ENCODE results near the gene RAVER2. TPM values are rescaled to one million over a fixed set of nuclear protein-coding genes. Genes with fewer than 3 reads are reported as not detected.
"Not testable (repeated sequence)": the region's sequence is repeated elsewhere in the genome, so short reads cannot be mapped to it uniquely, and the experiment has no call there.

RAVER2 gene
- total and polyA plus RNA-seq, 4 donors = 20.3 to 27.1 (median 23.6) TPM

DNA sequence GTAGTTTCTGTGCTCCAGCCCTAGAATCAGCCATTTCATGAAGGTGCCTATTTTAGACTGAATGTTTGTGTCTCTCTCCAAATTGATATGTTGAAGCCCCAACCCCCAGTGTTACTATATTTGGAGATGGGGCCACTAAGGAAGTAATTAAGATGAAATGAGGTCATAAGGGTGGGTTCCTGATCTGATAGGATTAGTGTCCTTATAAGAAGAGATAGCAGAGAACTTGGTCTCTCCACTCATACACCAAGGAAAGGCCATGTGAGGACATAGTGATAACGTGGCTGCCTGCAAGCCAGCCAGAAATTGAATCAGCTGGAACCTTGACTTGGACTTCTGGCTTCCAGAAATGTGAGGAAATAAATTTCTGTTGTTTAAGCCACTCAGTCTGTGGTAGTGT lies 12.3 kb downstream of the RAVER2 start:
- WGBS (ENCODE audit: insufficient coverage) = no CpG with 5 or more reads among the region's 1 CpG
- H3K4me3 ChIP-seq (ENCODE audit: low read depth, low read length) = no peak overlapping the region
- no peak overlapping the region for H3K27ac ChIP-seq (ENCODE audit: low read depth, low read length)

GRCh38 chr1:64758233-64758632 lies 13.4 kb downstream of the RAVER2 start:
- Histone ChIP-seq H3K9me3 (ENCODE audit: control insufficient read depth, insufficient read depth, low read length) (peaks cover 2% of the 10 kb centered on the region), H3K4me1 (ENCODE audit: control insufficient read depth, insufficient read depth, low read length) (no peaks in the 10 kb centered on the region), H3K36me3 (ENCODE audit: control insufficient read depth, insufficient read depth, low read length) (no peaks in the 10 kb centered on the region), H3K27ac (ENCODE audit: low read depth, low read length) (no peak overlapping the region), H3K4me3 (ENCODE audit: low read depth, low read length) (no peak overlapping the region), H3K27me3 (ENCODE audit: control insufficient read depth, insufficient read depth, low read length) (no peaks in the 10 kb centered on the region)
- 100% methylated on average over 3 of the region's 3 CpGs for WGBS (ENCODE audit: insufficient coverage)
- DNase-seq (ENCODE audit: low read depth in 4 of 6, low spot score in 6 of 6) = no peak

More for the DNA sequence above, 12.3 kb downstream of the RAVER2 start:
- H3K36me3 ChIP-seq (ENCODE audit: control insufficient read depth, insufficient read depth, low read length) = no peaks in the 10 kb centered on the region
- peaks cover 2% of the 10 kb centered on the region for H3K9me3 ChIP-seq (ENCODE audit: control insufficient read depth, insufficient read depth, low read length)
- no peak for DNase-seq (ENCODE audit: low read depth in 4 of 6, low spot score in 6 of 6)
- H3K4me1 ChIP-seq (ENCODE audit: control insufficient read depth, insufficient read depth, low read length) = no peaks in the 10 kb centered on the region
- H3K27me3 ChIP-seq (ENCODE audit: control insufficient read depth, insufficient read depth, low read length) = no peaks in the 10 kb centered on the region

- Histone ChIP-seq H3K4me1 (ENCODE audit: control insufficient read depth, insufficient read depth, low read length) (no peaks in the 10 kb centered on the region), H3K9me3 (ENCODE audit: control insufficient read depth, insufficient read depth, low read length) (peaks cover 2% of the 10 kb centered on the region), H3K36me3 (ENCODE audit: control insufficient read depth, insufficient read depth, low read length) (no peaks in the 10 kb centered on the region), H3K27ac (ENCODE audit: low read depth, low read length) (no peak overlapping the region), H3K27me3 (ENCODE audit: control insufficient read depth, insufficient read depth, low read length) (no peaks in the 10 kb centered on the region), H3K4me3 (ENCODE audit: low read depth, low read length) (no peak overlapping the region)
- no CpG with 5 or more reads among the region's 1 CpG for WGBS (ENCODE audit: insufficient coverage)
- no peak for DNase-seq (ENCODE audit: low read depth in 4 of 6, low spot score in 6 of 6)
Measured at GRCh38 chr1:64759968-64760367, 15.1 kb downstream of the RAVER2 start.

- no peaks in the 10 kb centered on the region for H3K9me3 ChIP-seq (ENCODE audit: control insufficient read depth, insufficient read depth, low read length)
- H3K4me3 ChIP-seq (ENCODE audit: low read depth, low read length) = no peak overlapping the region
- no peak for DNase-seq (ENCODE audit: low read depth in 4 of 6, low spot score in 6 of 6)
- no peaks in the 10 kb centered on the region for H3K36me3 ChIP-seq (ENCODE audit: control insufficient read depth, insufficient read depth, low read length)
- no CpG with 5 or more reads among the region's 1 CpG for WGBS (ENCODE audit: insufficient coverage)
- H3K4me1 ChIP-seq (ENCODE audit: control insufficient read depth, insufficient read depth, low read length) = no peaks in the 10 kb centered on the region
- no peaks in the 10 kb centered on the region for H3K27me3 ChIP-seq (ENCODE audit: control insufficient read depth, insufficient read depth, low read length)
- no peak overlapping the region for H3K27ac ChIP-seq (ENCODE audit: low read depth, low read length)
Measured at GRCh38 chr1:64765012-64765411, 20.1 kb downstream of the RAVER2 start.

- H3K4me1 ChIP-seq (ENCODE audit: control insufficient read depth, insufficient read depth, low read length) = no peaks in the 10 kb centered on the region
- no peak for DNase-seq (ENCODE audit: low read depth in 4 of 6, low spot score in 6 of 6)
Measured at GRCh38 chr1:64765826-64766225, 21.0 kb downstream of the RAVER2 start.

DNA sequence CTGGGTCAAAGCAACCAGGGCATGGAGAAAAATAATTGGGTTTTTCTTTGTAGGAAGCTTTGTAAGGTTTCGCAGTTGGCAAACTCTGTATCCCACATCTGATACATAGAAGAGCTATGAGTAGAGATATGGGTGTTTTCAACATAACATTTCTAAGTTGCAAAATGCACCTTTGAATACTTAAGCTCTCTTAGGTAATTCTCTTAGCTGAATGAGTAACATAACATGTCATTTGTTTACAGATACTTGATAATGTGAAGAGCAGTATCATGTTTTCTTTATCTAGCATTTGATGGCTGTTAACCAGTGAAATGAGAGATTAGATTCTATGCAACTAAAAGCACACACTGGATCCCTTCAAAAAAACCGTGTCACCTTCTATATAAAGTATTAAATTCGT lies 21.6 kb downstream of the RAVER2 start:
- DNase-seq (ENCODE audit: low read depth in 4 of 6, low spot score in 6 of 6) = no peak
- Histone ChIP-seq H3K4me1 (ENCODE audit: control insufficient read depth, insufficient read depth, low read length) (no peaks in the 10 kb centered on the region), H3K27me3 (ENCODE audit: control insufficient read depth, insufficient read depth, low read length) (no peaks in the 10 kb centered on the region), H3K36me3 (ENCODE audit: control insufficient read depth, insufficient read depth, low read length) (no peaks in the 10 kb centered on the region), H3K4me3 (ENCODE audit: low read depth, low read length) (no peak overlapping the region), H3K9me3 (ENCODE audit: control insufficient read depth, insufficient read depth, low read length) (peaks cover 3% of the 10 kb centered on the region), H3K27ac (ENCODE audit: low read depth, low read length) (no peak overlapping the region)
- no CpG with 5 or more reads among the region's 3 CpGs for WGBS (ENCODE audit: insufficient coverage)

More at GRCh38 chr1:64765826-64766225, 21.0 kb downstream of the RAVER2 start:
- WGBS (ENCODE audit: insufficient coverage) = no CpG with 5 or more reads among the region's 2 CpGs
- no peaks in the 10 kb centered on the region for H3K27me3 ChIP-seq (ENCODE audit: control insufficient read depth, insufficient read depth, low read length)
- H3K27ac ChIP-seq (ENCODE audit: low read depth, low read length) = no peak overlapping the region
- peaks cover 1% of the 10 kb centered on the region for H3K9me3 ChIP-seq (ENCODE audit: control insufficient read depth, insufficient read depth, low read length)
- H3K4me3 ChIP-seq (ENCODE audit: low read depth, low read length) = no peak overlapping the region
- no peaks in the 10 kb centered on the region for H3K36me3 ChIP-seq (ENCODE audit: control insufficient read depth, insufficient read depth, low read length)

DNA sequence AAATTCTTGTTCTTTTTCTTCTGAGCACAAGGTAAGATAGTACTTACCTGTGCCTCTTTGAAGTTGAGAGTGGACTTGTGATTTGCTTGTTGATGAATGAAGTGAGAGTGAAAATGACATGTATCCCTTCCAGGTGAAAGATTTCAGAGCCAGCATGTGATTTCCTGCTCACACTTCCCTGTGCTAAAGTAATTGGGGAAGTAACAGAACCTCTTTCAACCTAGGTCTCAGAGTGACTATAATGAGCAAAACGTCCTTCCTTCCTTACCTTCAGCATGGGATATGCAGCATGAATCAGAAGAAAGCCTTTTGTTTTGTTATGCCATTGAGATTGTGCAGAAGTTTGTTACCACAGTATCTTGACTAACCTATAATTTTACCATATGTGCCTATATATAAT lies 24.6 kb downstream of the RAVER2 start:
- H3K4me3 ChIP-seq (ENCODE audit: low read depth, low read length) = no peak overlapping the region
- H3K4me1 ChIP-seq (ENCODE audit: control insufficient read depth, insufficient read depth, low read length) = no peaks in the 10 kb centered on the region
- no CpG with 5 or more reads among the region's 1 CpG for WGBS (ENCODE audit: insufficient coverage)
- H3K9me3 ChIP-seq (ENCODE audit: control insufficient read depth, insufficient read depth, low read length) = peaks cover 3% of the 10 kb centered on the region
- no peaks in the 10 kb centered on the region for H3K36me3 ChIP-seq (ENCODE audit: control insufficient read depth, insufficient read depth, low read length)
- H3K27ac ChIP-seq (ENCODE audit: low read depth, low read length) = no peak overlapping the region
- DNase-seq (ENCODE audit: low read depth in 4 of 6, low spot score in 6 of 6) = no peak
- no peaks in the 10 kb centered on the region for H3K27me3 ChIP-seq (ENCODE audit: control insufficient read depth, insufficient read depth, low read length)

GRCh38 chr1:64769971-64770370 lies 25.1 kb downstream of the RAVER2 start:
- Histone ChIP-seq H3K27ac (ENCODE audit: low read depth, low read length) (no peak overlapping the region), H3K36me3 (ENCODE audit: control insufficient read depth, insufficient read depth, low read length) (no peaks in the 10 kb centered on the region), H3K9me3 (ENCODE audit: control insufficient read depth, insufficient read depth, low read length) (peaks cover 3% of the 10 kb centered on the region), H3K4me1 (ENCODE audit: control insufficient read depth, insufficient read depth, low read length) (no peaks in the 10 kb centered on the region), H3K27me3 (ENCODE audit: control insufficient read depth, insufficient read depth, low read length) (no peaks in the 10 kb centered on the region), H3K4me3 (ENCODE audit: low read depth, low read length) (no peak overlapping the region)
- DNase-seq (ENCODE audit: low read depth in 4 of 6, low spot score in 6 of 6) = no peak
- WGBS (ENCODE audit: insufficient coverage) = no CpG with 5 or more reads among the region's 2 CpGs

GRCh38 chr1:64773306-64773705 lies 28.4 kb downstream of the RAVER2 start:
- not testable (repeated sequence) for H3K4me3 ChIP-seq (ENCODE audit: low read depth, low read length); H3K27ac ChIP-seq (ENCODE audit: low read depth, low read length); H3K27me3 ChIP-seq (ENCODE audit: control insufficient read depth, insufficient read depth, low read length); H3K4me1 ChIP-seq (ENCODE audit: control insufficient read depth, insufficient read depth, low read length); H3K9me3 ChIP-seq (ENCODE audit: control insufficient read depth, insufficient read depth, low read length); H3K36me3 ChIP-seq (ENCODE audit: control insufficient read depth, insufficient read depth, low read length); DNase-seq (ENCODE audit: low read depth in 4 of 6, low spot score in 6 of 6)
- WGBS (ENCODE audit: insufficient coverage) = no CpG with 5 or more reads among the region's 3 CpGs

DNA sequence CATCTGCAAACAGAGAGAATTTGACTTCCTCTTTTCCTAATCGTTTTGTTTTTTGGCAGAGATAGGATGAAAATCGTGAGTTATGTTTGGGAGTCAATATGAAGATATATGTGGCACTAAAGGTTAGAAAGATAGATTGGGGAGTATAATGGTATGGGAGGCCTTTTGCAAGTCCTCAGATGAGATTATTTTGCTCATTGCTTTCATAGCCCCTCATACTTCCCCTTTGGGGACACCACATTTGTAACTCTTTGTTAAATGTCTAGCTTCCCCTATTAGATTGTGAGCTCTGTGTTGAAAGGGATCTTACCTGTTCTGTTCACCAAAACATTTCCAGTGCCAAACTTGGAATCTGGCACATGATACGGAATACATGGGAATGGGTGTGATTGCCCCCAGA lies 30.2 kb downstream of the RAVER2 start:
- WGBS (ENCODE audit: insufficient coverage) = 100% methylated on average over 1 of the region's 3 CpGs

More for the DNA sequence above, 30.2 kb downstream of the RAVER2 start:
- H3K4me3 ChIP-seq (ENCODE audit: low read depth, low read length) = no peak overlapping the region
- no peak for DNase-seq (ENCODE audit: low read depth in 4 of 6, low spot score in 6 of 6)
- H3K9me3 ChIP-seq (ENCODE audit: control insufficient read depth, insufficient read depth, low read length) = peaks cover 3% of the 10 kb centered on the region
- H3K27ac ChIP-seq (ENCODE audit: low read depth, low read length) = no peak overlapping the region
- no peaks in the 10 kb centered on the region for H3K4me1 ChIP-seq (ENCODE audit: control insufficient read depth, insufficient read depth, low read length)
- H3K27me3 ChIP-seq (ENCODE audit: control insufficient read depth, insufficient read depth, low read length) = no peaks in the 10 kb centered on the region
- no peaks in the 10 kb centered on the region for H3K36me3 ChIP-seq (ENCODE audit: control insufficient read depth, insufficient read depth, low read length)

Measured in spinal cord (tissue), 10 donors.